Activated gamma-delta T cell treated with anti-CD3 and anti-CD28 coated beads, Interleukin-2, amount 50 U/mL, for 16 hours (primary cell): ENCODE results near the gene CAPZA2.
"Not testable (repeated sequence)": the region's sequence is repeated elsewhere in the genome, so short reads cannot be mapped to it uniquely, and the experiment has no call there.

Experiments used
- DNase-seq: peaks from one replicate; pipeline ENCODE4 v3.0.0-alpha.2; 2020; ENCODE audit warnings: low read depth

CAPZA2 gene

DNA sequence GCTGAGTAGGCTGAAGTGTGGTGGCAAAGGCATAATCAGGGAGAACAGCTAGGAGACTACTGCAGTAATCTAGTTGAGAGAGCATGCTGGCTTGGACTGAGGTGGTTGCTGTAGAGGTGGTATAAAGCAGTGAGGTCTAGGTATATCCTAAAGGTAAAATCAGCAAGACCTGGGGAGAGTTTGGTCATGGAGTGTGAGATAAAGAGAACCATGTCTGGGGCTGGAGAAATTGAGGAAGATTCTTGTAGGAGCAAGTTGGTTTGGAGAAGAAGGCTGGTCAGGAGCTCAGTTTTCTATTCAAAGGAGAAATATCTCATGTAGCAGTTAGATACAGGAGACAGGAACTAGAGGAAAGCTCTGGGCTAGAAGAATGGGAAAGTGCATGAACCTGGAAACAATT lies 58.0 kb downstream of the CAPZA2 start:
- no peak for DNase-seq

DNA sequence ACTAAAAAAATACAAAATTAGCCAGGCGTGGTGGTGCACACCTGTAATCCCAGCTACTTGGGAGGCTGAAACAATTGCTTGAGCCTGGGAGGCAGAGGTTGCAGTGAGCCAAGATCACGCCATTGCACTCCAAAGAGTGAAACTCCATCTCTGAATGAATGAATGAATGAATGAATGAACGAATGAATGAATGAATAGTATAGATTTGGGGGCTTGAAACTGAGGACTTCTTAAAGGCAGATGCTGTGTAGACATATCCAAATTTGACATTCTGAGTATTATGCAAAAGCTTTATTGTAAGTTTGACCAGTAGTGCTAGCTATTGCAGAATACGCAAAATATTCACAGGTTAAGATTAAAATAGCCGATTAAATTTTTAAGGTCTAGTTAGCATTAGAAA lies 60.2 kb downstream of the CAPZA2 start:
- no peak for DNase-seq

DNA sequence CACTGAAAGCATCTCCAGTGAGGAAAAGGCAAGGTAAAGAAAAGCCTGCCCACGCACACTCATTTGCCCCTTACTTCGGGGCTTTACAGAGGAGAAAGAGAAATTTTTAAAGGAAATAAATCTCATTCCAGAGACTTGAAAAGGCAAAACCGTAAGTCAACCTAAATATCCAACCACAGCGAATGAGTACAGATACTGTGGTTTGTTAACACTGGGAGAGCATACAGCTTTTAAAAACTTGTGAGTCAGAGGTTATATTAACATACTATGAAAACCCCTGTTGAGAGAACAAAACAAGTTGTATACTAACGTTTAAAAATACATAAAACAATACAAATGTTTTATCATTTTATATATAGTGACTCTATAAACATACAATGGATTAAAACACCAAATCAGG lies 62.4 kb downstream of the CAPZA2 start:
- DNase-seq = no peak

DNA sequence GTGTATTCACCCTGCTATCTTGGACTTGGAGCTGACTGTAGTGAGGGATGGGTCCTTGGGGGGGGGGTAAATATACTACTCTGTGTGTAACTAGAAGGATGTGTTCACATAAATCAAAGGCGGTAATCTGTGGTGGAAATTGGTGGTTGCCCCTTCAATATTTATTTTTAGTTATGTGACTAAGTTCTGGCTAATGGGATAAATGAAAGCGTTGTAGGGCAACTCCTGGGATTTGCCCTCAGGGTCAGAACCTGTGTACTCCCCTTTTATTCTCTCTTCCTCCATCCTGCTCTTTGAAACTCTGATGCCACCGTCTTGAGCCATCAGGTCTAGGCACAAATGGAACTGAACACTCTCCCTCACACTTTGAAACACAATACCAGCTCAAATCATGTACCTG lies 66.6 kb downstream of the CAPZA2 start:
- DNase-seq = no peak

DNA sequence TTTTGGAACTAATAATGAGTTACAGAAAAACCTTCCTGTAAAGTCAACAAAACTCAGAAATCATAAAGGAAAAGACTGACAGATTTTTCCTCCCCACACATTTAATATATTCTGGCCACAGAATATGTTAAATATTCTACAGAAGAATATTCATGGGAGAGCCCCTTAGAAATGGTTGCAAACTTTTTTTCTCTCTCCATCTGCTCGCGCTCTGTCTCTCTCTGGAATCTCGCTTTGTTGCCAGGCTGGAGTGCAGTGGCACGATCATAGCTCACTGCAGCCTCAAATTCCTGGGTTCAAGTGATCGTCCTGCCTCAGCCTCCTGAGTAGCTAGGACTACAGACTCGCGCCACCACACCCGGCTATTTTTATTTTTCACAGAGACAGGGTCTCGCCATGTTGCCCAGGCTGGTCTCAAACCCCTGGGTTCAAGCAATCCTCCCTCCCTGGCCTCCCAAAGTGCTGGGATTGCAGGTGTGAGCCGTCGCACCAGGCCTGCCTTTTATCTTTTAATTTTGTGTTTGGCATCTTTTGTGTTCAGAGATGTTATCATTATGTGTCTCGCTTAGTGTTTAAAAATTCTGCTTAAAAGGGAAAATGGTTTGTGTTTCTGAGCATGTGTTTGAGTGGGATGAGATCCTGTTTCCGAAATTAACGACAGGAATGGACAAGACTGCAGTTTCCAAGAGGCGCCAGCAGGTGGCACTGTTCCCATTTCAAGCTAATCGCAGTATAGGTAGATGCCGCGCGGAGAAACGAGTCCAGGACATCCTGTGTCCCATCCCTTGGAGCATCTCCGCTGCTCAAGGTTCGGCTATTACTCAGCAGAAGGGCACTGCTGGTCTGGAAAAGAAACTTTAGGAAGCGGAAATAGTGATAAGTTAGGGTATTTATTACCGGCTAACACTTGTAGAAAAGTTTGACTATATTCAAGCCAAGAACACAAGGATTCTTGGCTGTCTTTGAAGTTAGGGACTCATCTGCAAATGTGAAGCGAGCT lies 67.8 kb downstream of the CAPZA2 start:
- DNase-seq = peak; percentile 62

DNA sequence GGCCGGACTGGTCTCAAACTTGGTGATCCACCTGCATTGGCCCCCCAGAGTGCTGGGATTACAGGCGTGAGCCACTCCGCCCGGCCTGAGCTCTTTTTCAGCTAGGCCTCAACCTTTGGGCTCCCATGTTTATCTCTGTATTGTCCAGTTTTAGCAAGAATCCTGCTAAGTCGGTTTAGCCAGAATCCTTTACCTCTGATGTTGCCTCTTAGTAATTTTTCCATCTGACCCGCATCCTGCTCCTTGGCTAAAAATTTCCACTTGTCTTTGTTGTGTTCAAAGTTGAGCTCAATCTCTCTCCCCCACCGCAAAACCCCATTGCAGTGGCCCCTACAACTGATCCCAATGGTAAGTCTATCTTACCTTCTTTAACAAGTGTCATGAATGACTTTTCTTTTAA lies 70.2 kb downstream of the CAPZA2 start:
- DNase-seq = no peak

DNA sequence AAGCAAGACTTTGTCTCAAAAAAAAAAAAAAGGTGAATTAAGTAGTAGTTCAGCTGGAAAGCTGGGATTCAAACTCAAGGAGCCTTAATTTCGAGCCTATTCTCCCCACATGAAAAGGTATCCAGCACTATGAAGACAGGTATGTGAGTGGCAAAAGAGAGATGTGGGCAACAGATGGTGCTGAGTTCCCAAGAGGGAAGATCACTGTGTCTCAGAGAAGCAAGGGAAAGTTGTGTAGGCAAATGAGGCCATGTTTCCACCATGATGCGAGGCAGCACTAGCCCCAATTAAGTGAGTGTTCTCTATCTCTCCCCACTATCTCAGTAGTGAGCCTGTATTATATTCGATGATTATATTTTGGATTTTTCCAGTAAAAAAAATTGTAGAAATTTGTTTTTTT lies 71.1 kb downstream of the CAPZA2 start:
- no peak for DNase-seq

DNA sequence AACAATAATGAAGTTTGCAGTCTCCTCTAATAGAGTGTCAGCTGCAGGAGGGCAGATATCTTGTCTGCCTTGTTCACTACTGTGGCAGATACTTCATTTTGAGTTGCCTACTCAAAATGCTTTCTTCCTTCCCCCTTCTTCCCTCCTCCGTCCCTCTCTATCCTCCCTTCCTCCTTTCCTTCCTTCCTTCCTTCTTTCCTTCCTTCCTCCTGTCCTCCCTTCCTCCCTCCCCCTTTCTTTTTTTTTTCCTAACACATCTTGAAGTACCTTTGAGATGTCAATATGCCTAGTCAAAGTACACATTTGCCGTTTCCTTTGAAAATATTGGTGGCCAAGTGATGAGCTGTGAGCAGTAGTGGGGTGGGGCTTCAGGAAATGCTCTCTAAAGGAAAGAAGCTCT lies 72.2 kb downstream of the CAPZA2 start:
- DNase-seq = no peak

DNA sequence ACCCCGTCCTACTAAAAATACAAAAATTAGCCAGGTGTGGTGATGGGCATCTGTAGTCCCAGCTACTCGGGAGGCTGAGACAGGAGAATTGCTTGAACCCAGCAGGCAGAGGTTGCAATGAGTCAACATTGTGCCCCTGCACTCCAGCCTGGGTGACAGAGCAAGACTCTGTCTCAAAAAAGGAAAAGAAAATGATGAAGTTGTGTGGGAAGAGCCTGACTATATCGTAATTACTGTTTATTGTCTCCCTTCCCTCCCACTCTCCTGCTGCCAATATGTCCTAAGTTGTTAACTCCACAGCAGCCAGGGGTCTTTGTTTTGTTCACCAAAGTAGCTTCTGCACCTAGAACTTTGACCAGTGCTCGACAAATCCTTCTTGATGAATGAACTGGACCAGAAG lies 74.5 kb downstream of the CAPZA2 start:
- not testable (repeated sequence) for DNase-seq

DNA sequence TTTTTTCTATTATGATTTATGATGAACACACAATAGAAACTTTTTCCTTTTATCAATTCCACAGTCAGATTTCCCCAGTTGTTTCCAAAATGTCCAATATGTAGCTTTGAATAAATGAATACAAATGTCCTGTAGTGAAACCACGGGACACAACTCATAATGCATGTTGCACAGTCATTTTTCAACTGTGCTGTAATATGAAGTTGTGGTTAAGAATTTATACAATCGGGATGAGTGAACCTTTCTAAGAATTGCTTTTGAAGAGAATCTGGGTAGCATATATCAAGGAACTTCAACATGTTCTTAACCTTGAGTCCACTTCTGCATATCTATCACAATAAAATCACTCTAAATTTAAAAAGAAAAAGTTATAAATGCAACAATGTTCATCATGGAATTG lies 76.3 kb downstream of the CAPZA2 start:
- no peak for DNase-seq

DNA sequence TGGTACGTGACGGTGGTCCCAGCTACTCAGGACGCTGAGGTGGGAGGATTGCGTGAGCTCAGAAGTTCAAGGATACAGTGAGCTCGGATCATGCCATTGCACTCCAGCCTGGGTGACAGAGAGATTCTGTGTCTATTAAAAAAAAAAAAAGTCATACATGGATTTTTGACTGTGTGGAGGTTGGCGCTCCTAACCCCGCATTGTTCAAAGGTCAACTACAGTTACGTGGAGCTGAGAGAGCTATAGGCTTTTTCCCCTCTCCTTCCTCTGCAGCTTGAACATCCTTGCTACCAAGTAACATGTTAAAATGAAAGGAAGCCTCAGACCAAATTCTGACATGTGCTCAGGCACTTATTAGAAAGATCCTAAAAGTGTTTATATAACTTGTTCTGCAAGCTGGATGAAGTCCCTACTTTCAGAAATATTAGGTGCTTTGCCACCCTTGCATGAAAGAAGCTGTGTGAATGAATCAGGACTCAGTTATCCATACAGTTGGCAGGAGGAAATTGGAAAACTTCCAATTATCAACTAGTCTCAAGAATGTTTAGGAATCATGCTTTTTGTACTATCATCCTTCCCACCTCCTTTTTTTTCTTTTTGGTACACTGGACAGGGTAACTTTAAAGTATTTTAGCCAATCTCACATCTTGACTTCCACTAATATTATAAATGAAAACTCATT lies 78.4 kb downstream of the CAPZA2 start:
- DNase-seq = no peak

DNA sequence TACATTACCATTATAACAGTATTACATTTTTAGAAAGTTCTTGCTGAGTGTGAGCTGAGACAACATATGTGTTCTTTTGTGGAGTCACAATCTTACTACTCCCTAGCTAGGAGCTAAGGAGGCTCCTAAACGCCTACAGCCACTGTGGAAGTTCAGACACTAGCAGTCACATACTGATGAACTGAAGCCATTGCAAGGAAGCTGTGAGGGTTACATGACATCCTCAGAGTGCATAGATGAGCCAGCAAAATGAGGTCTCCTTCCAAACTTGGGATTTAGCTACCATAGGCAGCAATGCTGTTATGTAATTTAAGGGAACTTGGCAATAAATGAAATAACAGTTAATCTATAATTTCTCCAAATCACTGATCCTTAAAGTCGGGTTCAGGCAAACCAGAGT lies 80.1 kb downstream of the CAPZA2 start:
- no peak for DNase-seq

DNA sequence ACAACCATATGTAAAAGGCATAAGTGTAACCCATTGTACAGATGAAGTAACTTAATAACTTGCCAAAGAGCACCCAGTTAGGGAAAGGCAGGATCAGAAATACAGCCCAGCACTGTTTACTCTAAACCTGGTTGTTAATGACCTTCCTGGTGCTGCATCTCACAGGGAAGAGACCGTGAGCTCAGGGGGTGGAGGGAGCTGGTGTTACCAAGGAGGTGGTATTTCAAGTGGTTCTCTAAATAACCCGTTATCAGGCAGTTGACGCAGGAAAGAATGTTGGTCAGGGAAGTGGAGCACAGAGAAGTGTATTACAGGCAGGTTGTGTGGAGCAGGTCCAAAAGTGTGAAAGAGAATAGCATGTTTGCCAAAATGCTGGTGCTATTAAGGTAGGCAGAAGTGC lies 86.5 kb downstream of the CAPZA2 start:
- DNase-seq = no peak

DNA sequence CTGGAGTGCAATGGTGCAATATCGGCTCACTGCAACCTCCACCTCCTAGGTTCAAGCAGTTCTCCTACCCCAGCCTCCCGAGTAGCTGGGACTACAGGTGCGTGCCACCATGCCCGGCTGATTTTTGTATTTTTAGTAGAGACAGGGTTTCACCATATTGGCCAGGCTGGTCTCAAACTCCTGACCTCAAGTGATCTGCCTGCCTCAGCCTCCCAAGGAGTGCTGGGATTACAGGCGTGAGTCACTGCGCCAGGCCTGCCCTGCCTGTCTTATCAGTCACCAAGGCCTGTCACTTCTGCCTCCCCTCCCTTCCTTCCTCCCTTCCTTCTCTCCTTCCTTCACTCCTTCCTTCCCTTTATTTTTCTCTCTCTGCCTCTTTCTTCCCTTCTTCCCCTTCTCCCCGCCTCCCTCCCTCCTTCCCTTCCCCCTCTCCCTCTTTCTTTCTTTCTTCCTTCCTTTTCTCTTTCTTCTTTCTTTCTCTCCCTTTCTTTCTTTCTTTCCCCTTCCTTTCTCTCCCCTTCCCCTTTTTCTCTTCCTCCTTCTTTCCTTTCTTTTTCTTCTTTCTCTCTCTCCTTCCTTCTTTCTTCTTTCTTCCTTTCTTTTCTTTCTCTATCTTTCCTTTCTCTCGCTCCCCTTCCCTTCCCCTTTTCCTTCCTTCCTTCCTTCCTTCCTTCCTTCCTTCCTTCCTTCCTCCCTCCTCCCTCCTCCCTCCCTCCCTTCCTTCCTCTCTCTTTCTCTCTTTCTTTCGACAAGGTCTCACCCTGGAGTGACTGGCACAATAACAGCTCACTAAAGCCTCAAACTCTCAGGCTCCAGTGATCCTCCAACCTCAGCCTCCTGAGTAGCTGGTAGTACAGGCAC lies 87.8 kb downstream of the CAPZA2 start:
- no peak for DNase-seq

DNA sequence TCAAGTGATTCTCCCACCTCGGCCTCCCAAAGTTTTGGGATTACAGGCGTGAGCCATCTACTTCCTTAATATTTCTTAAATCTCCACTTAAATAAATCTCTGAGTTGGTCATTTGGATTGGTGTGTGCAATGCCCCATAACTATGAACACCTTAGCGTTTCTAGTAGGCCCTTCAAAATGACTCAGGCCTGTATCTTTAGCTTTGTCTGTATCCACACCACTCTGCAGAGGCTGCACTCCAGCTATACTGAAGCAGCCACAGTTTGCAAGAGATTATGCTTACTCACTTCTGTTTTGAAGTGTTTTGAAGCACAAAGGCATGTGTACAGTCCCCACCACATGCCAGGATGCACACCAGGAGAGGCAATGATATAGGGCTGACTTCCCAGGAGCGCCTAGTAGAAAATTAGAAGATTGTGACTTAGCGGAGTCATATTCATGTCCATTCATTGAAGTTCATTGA lies 88.5 kb downstream of the CAPZA2 start:
- DNase-seq = no peak

DNA sequence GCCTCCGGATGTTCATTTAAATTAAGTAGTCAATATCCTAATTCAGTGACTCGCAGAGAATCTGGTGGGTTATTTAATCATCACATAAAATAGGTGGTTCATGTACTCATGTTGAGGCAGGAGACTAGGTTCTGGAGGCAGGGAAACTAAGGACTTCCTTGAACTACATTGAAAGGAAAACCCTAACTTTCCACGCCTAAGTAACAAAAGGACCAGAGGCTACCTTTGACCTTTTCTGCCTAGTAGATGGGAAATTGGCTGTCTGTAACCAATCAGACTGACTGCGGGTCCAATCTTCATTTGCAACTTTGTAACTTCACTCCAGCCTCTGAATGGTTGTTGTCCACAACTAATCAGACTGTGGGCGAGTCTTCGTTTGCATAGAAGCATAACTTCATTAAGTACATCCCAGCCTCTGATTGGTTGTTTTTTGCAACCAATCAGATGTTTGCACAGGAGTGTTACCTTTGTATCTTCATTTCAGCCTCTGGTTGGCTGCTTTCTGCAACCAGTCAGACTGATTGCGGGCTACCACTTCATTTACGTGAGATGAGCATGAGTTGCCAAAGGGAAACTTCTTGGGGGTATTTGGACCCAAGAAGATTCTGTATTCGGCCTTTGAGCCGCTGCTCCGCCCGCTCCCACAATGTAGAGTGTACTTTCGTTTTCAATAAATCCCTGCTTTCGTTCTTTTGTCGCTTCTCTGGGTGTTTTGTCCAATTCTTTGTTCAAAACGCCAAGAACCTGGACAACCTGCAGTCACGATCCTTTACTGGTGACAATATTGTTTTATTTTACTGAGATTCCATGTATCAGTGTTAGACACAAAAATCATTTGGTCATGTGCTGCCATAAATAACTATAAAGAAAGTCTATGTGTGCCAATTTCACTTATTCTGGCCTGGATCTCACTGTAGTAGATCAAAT lies 89.2 kb downstream of the CAPZA2 start:
- no peak for DNase-seq

DNA sequence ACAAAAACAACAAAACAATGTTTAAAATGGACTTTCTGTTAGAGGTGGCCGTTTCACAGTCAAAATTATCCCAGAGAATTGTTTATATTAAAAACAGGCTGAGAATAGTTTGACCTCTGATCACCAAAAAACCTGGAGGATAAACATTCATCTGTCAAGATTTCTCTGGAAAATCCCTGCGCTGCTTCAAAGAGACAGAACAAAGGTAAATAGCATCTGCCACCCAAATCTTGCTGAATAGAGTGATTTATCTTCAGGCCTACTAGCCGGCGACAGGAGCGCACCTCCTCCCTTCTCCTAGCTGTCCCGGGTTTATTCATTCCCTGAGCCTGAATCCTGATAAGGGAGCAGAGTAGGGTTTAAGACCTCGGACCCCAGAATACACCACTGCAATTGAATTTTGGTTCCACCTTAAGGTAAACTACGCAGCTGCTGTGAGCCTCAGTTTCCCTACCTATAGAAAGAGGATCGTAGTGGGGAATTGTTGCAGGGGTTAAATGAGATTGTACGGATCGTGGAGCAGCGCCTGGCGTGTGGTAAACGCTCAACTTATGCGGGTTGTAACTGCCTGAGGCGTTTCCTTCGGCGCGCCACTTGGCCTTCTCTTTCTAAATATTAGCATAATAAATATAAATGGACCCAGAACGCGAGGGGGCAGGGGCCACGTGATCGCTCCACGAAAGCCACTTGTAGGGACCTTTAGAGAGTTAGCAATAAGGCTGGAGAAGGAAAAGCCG lies 90.4 kb downstream of the CAPZA2 start:
- no peak for DNase-seq

DNA sequence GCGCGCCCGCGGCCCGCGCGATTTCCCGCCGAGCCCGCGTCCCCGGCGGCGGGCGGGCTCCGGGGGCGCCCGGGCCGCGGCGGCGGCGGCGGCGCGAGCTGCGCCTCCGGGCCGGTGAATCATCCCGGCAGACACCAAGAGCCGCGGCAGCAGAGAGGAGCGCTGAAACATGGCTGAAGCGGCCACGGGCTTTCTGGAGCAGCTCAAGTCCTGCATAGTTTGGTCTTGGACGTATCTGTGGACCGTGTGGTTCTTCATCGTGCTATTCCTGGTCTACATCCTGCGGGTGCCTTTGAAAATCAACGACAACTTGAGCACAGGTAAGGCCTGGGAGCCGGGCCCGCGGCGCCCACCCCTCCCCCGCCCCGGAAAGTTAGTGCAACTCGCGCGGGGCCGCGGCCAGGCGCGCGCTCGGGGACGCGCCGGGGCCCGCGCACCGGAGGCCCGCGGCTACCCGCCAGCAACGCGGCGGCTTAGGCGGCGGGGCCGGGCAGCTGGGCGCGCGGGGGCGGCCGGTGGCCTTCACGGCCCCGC lies 91.1 kb downstream of the CAPZA2 start, which contains the start of gene ST7:
TSS of gene ST7 (plus strand) at position 130 of the 534 bp plus-strand sequence. CDS start at position 170, 40 bp downstream.
- DNase-seq = peak; percentile 44

DNA sequence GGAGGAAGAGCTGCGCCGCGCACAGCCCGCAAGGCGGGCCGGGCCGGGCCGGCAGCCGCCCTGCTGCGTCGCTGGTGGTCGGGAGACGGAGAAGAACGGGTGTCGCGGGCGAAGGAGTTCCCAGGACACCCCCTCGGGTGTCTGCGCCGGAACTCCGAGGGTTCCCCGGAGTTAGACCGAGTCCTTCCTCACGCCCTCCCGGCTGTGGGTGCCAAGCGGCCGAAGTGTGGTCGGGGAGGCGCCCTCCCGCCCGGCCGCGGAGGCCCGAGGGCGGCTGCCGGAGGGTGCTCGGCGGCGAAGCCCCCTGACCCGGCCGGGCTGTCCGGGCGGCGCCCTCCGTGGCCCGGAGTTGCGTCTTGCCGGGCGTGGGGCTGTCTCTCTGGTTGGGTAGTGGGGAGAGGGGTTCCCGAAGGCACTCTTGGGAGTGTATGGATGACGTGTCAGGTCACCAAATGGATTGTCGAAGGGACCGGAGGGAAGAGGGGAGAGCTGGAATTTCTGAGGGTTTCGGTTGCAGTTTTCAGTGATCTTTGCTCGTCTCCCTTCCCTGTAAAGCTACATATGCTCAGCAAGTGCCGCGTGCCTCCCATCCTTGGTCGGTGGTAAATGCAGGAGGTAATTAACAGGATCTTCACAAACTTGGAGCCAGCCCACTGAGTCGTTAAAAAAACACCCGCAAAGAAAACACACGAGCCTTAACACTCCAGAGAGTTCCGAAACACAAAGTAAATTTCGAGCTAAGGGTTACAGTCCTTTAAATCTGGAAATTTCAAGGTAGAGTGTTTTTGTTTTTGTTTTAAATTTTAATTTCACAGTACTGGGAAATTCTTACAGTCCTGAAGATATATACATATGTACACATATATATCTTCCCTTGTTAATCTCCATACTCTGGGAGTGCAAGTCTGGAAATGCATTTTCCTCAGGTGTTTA lies 91.8 kb downstream of the CAPZA2 start:
- DNase-seq = no peak
